Hippocampal formation (tissue), 2 donors: ENCODE data around the gene PTPRE.
"Not testable (repeated sequence)": the region's sequence is repeated elsewhere in the genome, so short reads cannot be mapped to it uniquely, and the experiment has no call there.

Source experiments
- DNase-seq, 2 donors: peaks; one replicate each; lab custom pipeline; 2025; lab: John Stamatoyannopoulos, UW

Gene PTPRE

DNA sequence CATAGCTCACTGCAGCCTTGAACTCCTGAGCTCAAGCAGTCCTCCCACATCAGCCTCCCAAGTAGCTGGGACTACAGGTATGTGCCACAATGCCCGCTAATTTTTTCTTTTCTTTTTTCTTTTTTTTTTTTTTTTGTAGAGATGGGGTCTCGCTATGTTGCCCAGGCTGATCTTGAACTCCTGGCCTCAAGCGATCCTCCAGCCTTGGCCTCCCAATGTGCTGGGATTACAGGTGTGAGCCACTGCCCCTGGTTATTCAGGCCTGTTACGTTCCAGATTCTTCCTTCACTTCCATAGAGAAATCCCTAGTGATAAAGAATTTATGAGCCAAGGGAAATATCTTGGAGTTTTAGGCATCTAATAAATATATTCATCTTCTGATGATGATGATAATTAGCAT, 187.7 kb downstream of the PTPRE start:
- DNase-seq, result not testable (repeated sequence)

DNA sequence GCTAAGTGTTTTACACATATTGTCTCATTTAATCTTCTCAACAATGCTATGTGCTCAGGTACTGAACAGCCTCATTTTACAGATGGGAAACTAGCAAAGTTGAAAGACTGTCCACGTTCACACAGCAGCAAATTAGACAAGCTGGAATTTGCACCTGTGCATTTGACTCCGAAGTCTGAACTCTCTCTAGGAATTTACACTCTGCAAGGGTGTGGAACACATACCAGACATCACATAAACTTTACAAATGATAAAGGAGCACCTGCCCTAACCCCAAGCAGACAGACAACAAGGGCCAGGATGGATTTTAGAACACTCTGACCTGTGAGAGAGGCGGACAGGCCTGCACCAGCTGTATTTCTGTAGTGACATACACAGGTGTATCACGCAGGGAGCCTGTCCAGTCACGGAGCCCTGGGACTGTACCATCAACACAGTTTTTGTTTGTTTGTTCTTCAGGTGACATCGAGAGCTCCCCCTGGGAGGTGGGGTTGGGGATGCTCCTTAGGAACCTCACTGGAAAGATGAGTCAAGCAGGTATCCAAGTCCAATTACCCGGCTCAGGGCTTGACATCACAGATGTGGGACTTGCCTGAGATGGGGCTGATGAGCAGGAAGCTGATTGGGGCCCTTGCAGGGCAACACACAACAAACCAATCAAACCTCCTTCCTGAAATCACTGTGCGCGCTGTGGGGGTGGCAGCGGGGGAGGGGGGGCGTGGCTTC, 188.3 kb downstream of the PTPRE start:
- DNase-seq, result no peak

DNA sequence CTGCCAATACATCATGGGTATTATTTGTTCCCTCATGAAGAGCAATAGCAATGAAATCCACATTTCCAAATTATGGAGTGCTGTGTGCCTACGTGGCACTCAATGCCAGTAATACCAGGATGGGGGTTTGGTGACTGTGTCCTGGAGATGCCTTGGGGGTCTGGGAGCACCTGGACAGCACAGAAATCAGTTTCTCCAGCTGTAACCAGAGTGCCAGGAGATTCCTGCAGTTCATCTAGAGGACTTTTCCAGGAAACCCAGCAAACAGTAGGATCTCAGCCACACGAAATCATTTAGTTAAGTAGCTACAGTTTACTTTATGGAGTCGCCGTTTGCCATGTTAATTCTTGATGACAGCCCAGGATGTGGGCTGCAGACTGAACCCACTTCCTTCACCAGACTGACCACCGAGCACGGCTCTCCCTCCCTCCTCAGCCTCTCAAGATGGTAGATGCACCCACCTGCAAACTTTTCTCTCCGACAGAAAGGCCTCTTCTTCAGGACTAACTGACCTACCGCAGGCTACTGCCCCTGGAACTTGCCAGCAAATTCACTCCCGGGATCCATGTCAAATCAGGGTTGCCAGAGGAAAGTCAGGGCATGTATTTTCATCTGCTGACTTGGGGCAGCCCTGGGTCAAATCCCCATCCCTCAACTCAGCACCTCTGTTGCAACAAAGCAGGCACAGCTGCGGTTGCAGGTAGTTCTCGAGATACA, 189.0 kb downstream of the PTPRE start:
- no peak for DNase-seq

DNA sequence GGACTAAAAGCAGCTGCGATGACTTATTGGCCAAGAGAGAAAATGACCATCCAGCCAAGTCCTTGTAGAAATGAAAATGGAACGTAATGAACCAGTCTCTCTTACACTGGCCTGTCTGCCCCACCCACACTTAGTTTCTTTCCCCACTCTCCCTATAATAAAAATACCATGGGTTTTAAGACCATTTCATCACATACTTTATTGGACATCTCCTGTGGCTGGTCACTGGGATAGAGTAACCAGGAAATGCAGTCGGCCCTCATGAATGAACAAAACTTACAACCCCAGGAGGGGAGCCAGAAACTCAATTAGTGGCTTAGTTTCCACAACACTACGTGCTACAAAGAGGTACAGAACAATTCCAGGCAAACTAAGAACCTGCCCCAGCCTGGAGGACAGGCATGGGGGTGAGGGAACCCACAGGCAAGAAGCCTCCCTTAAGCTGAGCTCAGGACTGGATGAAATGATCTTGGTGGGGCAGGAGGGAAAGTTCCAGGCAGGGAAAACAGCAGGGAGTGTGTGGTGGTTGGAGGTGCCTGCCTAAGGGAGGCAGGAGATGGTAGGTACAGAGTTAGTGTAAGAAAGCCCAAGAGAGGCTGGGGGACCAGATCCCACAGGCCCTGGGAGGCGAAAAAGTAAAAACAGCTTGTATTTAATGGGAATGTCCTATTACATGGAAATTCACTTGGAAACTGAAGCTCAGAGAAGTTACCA, 189.7 kb downstream of the PTPRE start:
- DNase-seq, result no peak

DNA sequence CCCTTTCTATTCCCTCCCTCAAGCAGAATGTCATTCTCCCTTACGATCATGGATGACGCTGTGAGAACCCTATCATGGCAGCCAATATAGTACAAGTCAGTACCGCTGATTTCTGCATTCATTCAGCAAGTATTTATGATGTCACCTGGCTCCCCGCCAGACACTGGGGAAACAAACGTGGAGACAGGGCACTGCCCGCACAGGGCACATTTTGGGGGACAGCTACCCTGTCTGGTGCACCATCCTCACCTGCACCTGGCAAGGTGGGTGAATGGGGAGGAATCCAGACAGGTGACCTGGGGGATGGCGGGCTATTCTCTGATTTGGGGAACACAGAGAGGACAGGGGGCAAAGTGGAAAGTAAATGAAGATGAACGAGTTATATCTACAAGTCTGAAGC, 190.9 kb downstream of the PTPRE start:
- DNase-seq, result no peak

DNA sequence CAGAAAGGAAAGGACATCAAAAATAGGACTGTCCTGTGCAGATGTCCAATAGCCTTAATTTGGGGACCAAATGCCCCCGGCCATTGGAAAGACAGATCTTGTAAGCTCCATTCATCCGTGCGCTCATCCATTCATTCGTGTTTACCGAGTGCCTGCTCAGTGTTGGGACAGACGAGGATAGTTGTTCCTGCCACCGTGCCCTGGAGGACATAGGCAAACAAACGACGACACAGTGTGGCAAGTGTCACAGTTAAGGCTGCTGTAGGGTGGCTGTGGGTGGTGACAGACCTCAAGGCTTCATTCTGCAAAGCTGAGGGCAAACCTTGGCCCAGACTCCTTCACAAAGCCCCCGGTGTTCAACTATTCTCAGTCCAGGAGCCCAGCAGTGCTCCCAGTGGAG, 191.7 kb downstream of the PTPRE start:
- DNase-seq, result no peak

DNA sequence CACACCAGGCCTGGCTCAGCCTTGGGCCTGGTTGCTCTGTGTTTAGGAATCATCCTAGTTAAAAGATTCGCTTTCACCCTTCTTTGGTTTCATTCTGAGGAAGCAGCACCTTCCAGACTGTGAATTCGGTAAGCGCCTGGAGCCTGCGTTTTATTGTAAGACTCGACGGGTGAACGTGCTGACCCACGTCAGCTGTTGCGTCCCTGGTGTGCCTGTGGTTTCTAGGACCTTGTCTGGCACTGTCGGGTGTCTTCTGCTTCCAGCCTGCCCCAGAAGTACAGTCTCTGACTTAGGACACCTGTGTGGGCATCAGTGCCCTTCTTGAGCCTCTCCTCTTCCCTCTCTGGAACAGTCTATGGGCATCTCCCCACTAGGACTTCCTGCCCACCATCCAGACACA, 193.0 kb downstream of the PTPRE start:
- no peak for DNase-seq

DNA sequence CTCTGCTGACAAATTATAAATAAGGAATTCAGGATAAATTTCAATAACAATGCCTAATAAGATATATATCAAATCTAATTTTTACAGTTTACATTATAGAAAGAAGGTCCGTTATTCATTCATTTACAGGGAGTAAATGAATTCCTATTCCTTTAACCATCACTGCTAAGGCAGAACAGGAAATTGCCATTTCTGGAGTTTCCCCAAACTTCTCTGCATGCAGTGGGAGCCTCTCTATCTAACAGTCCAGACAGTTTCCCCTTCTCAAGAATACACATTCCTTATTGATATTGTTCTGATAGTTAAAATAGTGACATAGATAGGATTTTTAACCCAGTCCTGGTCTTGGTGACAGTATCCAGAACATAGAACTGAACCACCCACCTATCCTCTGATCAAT, 195.0 kb downstream of the PTPRE start:
- no peak for DNase-seq

DNA sequence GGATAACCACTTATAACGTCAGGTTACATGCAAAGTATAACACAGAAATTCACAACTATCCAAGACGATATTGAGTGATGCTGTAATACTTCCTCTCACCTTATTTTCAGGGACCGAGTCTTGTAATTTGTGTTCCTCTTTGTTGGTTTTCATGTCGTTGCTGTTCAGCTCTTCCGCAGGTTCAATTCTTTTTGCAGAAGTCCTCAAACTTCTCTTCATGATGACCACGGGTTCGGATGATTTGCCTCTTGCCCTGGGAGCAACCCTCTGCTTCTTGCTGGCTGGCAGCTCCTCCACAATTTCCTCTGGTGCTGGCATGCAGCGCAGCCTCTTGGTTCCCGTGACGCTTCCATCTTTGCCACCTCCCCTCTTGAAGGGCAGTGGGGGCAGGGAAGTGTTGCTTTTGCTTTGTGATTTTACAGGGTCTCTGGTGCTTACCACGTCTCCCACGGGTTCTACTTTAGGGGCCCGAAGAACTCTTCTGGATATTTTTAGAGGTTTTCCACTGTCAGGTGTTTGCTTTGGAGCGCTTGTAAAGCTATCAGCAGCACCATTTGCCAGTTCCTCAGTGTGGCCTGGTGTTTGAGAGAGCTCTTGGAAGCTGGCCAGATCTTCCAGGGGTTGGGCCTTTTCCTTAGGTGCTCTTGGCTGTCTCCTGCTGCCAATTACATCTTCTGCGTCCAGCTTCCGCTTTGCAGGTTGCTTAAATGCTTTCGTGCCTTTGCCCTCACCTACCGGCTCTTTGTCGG, 195.8 kb downstream of the PTPRE start:
- no peak for DNase-seq

DNA sequence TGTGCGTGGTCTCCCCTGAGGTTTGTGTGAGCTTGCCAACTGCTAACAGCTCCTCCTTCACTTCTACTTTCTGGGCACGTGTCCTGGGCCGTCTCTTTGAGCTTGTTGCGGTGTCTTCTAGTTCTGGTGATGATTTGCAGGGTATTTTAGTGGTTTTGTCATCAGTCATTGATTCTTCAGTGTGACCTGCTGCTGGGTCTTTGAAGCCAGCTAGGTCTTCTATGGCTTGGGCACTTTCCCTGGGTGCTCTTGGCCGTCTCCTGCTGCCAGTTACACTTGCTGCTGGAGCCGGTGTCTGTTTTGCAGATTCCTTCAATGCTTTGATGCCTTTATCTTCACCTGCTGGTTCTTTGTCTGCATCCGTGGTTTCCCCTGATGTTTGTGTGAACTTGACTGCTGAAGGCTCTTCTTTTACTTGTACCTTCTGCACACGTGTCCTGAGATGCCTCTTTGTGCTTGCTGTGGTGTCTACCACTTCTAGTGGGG, 196.4 kb downstream of the PTPRE start:
- no peak for DNase-seq

DNA sequence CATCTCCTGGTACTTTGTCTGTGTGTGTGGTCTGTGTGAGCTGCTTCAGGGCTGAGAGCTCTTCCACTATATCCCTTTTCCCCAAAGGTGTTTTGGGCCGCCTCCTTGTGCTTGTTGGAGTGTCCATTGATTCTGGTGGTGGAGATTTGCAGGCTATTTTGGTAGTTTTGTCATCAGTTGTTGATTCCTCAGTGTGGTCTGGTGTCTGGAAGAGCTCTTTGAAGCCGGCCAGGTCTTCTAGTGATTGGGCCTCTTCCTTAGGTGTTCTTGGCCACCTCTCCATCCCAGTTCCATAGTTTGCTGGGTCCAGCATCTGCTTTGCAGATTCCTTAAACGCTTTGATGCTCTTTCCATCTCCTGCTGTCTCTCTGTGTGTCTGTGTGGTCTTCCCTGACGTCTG, 198.5 kb downstream of the PTPRE start:
- DNase-seq, result no peak

DNA sequence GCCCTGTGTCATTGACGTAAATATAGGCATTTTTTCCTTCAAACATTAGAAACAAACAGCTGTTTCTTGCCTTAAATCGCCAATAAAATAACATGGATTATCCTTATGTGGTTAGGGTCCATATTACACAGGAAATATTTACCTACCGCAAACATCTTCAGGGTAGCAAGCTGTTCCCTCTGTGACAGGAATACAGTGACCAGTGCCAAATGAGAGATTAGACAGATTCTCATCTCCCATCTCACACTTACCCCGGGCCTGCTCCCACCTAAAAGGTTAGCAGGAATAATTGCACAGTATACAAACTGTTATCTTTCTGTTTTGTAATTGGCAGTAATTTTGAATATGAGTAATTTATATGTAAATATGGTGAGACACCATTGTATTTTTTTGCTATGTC, 202.8 kb downstream of the PTPRE start:
- DNase-seq, result no peak

DNA sequence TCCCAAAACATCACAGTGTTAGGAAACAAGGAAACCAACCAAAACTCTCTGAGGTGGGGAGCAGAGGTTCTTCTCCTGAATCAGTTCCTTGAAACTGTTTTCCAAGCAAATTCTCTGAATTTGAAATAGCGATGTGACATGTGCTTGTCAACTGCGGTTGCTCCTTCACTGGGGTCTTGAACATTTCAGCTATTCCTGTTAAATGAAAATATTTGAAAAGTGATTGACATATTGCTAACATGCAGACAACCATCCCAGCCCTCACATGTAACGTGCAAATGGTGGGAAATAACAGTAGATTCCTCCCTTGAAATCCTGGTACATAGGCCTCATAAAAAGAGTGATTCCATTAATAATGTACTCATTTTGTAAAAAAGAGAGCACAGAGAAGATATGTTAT, 203.4 kb downstream of the PTPRE start:
- DNase-seq, result no peak

DNA sequence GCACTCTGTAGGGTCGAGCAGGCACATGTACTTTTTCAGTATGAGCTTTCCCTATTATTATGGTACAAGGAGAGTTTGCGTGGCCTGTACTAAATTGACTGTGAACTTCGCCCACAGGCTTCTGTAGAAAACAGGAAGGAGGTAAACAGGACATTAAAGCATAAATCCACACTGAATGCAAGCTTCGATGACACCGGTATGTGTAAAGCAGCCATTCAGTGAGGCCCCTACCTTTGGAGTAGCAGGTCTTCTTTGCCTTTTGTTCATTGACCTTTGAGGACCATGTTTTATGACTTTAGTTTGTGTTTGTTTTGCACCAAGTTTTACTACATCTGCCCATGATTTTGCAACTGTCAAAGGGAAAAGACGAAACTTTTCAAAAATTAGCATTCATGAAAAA, 204.8 kb downstream of the PTPRE start:
- DNase-seq, result no peak

DNA sequence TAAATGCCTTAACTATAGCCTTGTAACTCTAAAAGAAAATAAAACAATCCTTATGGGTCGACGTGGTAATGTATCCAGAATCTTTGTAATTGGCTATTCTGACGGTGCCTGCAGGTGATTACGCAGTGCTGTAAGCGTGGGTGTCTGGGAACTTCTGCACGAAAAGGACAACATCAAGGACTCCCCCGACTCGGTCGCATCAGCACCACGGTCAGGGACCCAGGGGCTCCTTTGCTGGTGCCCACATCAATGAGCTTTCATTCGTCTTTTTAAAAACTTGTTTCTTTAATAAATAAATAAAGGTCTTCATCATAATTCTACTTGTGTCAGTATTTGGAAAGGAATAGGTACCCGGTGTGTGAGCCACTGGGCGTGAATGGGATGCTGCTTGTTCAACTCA, 206.1 kb downstream of the PTPRE start:
- no peak for DNase-seq

DNA sequence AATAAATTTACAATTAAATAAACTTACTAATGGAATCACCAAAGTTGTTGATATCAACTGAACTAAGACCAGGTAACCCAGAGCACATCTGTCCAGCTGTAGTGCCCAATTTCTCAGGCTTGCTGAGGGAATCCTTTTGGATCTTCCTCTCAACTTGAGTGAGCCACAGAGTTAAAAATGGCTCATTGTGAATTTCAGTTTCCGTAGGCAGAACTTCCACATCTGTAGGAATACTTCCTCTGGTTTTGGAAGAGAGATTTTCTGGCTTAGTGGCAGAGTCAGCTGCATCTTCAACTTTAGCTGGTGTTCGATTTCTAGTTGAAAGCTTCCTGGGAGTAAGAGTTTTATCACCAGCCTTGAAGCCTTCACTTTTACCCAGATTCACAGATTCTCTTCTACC, 208.0 kb downstream of the PTPRE start:
- no peak for DNase-seq

DNA sequence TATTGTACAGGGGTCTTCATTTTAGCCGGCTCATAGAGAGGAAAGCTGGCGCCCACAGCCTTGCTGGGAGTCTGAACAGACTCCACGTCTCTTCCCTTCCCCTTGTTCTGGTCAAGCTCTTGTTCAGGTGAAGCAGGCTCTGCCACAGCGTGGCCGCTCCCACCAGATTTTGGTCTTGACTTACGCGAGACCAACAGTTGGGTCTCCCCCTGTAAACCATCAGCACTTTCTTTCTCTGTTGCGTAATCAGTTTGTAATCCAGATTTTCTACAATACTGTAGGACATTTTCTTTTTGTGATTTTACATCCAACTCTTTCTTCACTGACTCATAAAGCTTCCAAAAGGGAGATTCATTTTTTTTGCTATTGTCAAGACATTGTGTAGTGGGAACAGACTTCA, 208.5 kb downstream of the PTPRE start:
- no peak for DNase-seq

DNA sequence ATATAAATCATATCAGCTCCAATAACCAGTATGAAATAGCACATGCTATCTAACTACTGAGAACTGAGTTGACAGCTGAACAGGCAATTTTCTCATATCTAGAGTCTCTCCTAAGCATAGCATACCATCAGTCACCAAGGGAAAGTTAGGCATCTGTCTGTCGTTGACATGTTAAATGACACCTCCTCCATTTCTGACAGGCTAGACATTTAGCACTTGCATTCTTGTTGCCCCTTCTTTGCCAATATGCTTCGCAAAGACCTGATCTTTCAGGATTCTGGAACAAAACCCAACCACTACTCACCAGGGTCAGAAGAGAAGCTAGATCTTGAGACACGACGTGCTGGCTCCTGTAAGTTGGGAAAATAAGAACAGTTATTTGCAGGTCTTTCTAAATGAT, 209.3 kb downstream of the PTPRE start:
- DNase-seq, result no peak

DNA sequence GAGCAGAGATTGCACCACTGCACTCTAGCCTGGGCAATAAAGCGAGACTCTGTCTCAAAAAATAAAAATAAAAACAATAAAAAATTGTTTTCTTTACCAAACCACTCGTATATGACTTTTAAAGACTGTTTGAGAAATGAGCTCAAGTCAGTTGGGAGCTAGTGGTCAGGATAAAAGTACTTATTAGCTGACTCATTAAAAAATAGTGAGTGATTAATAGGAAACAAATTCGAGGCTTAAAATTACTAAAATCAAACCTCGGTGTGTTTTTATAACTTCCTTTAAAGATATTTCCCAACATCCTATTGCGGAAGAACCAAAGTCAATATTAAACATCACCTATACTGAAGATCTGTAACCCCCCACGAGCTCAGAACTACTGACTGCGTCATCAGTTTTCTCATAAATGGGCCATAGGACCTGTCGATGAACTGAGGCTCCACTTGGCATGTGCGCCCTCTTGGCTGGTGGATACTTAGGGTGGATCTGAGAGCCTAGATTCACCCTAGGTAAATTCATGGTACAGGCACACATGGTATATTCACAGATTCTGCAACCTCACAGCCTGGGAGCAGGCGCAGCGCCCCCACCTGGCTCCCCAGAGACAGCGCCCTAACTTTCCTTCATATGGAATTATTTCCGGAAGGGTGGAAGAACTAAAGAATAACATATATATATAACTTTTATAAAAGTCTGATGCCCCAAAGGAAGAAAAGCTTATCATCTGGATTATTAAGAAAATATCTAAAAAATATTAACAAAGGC, 210.1 kb downstream of the PTPRE start:
- DNase-seq, result no peak

DNA sequence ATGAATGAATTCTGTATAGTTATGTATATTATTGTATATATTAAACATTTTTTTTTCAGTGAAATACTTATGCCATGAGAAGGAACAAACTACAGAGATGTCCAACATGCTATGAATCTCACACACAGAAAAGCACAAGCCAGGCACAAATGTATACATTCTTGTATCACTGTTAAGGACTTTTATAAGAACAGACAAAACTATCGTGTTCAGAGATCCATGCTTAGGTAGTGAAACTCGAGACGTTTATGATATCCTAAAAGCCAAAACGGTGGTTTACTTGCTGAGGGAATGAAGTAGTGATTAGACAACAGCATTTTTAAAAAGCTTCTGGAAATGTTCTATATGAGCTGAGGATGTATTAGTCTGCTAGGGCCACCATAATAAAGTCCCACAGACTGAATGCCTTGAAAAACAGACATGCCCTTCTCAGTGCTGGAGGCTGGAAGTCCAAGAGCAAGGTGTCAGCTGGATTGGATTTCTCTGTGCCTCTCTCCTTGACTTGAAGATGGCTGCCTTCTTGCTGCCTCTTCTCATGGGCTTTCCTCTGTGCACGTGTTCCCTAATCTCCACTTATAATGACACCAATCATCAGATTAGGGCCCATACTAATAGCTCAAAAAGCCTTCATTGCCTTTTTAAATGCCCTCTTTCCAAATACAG, 215.0 kb downstream of the PTPRE start:
- DNase-seq, result no peak

DNA sequence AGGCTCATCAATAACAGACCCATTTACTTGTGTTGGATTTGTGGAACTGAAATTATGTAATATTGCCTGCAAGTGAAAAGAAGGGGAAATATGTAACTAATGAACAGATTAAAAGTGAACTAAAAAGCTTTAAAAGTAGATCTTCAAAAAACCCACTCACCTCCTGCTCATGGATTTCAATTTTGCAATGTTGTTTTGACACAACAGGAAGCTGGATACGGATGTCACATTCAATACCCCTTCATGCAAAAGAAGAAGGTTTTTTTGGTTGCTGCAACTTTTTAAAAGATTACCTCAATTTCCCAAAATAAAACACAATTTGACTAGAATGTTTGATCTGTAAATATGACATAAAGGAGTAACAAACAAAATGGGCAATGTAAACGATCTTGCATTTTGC, 216.0 kb downstream of the PTPRE start:
- no peak for DNase-seq
